Astrocyte (in vitro differentiated cells and primary cell): ENCODE data around the gene EFCC1. TPM values are rescaled to one million over a fixed set of nuclear protein-coding genes. Genes with fewer than 3 reads are reported as not detected.
"Not testable (repeated sequence)": the region's sequence is repeated elsewhere in the genome, so short reads cannot be mapped to it uniquely, and the experiment has no call there.

Experiments
- DNase-seq: peaks from one replicate; pipeline ENCODE4 v3.0.0-alpha.2; 2010; ENCODE audit warnings: low read depth
- FAIRE-seq: peaks from 2 replicates; lab custom pipeline; 2011; peaks lifted over from hg19 to GRCh38; lab: Jason Lieb, UNC
- H2AFZ ChIP-seq: 2 replicates; pipeline ENCODE4 v1.6.0; 2012; ENCODE audit warnings: low read depth, low read length, inconsistent platforms
- H3K27ac ChIP-seq: 2 replicates; pipeline ENCODE4 v1.5.1; 2011; ENCODE audit warnings: low read depth, low read length, inconsistent platforms
- H3K27me3 ChIP-seq: 2 replicates; pipeline ENCODE4 v1.6.0; 2011; ENCODE audit warnings: low read length, inconsistent platforms; ENCODE audit not compliant: insufficient read depth
- H3K36me3 ChIP-seq: 2 replicates; pipeline ENCODE4 v1.5.1; 2011; ENCODE audit warnings: low read length, inconsistent platforms; ENCODE audit not compliant: insufficient read depth
- H3K4me1 ChIP-seq: 2 replicates; pipeline ENCODE4 v1.5.1; 2011; ENCODE audit warnings: low read length, inconsistent platforms; ENCODE audit not compliant: insufficient read depth
- H3K4me2 ChIP-seq: 2 replicates; pipeline ENCODE4 v1.6.0; 2012; ENCODE audit warnings: low read length, inconsistent platforms
- H3K4me3 ChIP-seq: 2 replicates; pipeline ENCODE4 v1.5.1; 2011; ENCODE audit warnings: low read depth, mild to moderate bottlenecking, low read length, inconsistent platforms; ENCODE audit not compliant: insufficient read depth
- H3K79me2 ChIP-seq: 2 replicates; pipeline ENCODE4 v1.6.0; 2012; ENCODE audit warnings: mild to moderate bottlenecking, low read length, inconsistent platforms; ENCODE audit not compliant: insufficient read depth
- H3K9ac ChIP-seq: 2 replicates; pipeline ENCODE4 v1.6.0; 2012; ENCODE audit warnings: mild to moderate bottlenecking, low read length, inconsistent platforms
- H3K9me3 ChIP-seq: 2 replicates; pipeline ENCODE4 v1.5.1; 2012; ENCODE audit warnings: low read depth, mild to moderate bottlenecking, low read length, inconsistent platforms; ENCODE audit not compliant: insufficient read depth
- H4K20me1 ChIP-seq: 2 replicates; pipeline ENCODE4 v1.6.0; 2012; ENCODE audit warnings: low read length, inconsistent platforms; ENCODE audit not compliant: insufficient read depth
- H3K27ac Mint-ChIP-seq: one replicate; pipeline ENCODE4 v1.8.0; 2021; ENCODE audit warnings: mild to moderate bottlenecking, mixed read lengths; ENCODE audit not compliant: unreplicated experiment
- H3K27me3 Mint-ChIP-seq: one replicate; pipeline ENCODE4 v1.8.0; 2021; ENCODE audit warnings: low read depth, mixed read lengths; ENCODE audit not compliant: unreplicated experiment
- H3K36me3 Mint-ChIP-seq: one replicate; pipeline ENCODE4 v1.8.0; 2021; ENCODE audit warnings: low read depth, mixed read lengths; ENCODE audit not compliant: unreplicated experiment
- H3K4me1 Mint-ChIP-seq: one replicate; pipeline ENCODE4 v1.8.0; 2021; ENCODE audit warnings: low read depth, mixed read lengths; ENCODE audit not compliant: unreplicated experiment
- H3K4me3 Mint-ChIP-seq: one replicate; pipeline ENCODE4 v1.8.0; 2021; ENCODE audit warnings: mild to moderate bottlenecking, moderate library complexity, mixed read lengths; ENCODE audit not compliant: unreplicated experiment
- H3K9me3 Mint-ChIP-seq: one replicate; pipeline ENCODE4 v1.8.0; 2021; ENCODE audit warnings: mild to moderate bottlenecking, mixed read lengths; ENCODE audit not compliant: unreplicated experiment
- EZH2 ChIP-seq: IDR thresholded peaks from 2 replicates; pipeline ENCODE4 v1.6.1; 2012; ENCODE audit warnings: mild to moderate bottlenecking, low read length, inconsistent platforms; ENCODE audit not compliant: insufficient read depth
- total RNA-seq: library from RNA; stranded (reverse); gene quantifications from 2 replicates; pipeline ENCODE4 v1.2.1, GENCODE V29; 2021
- TF ChIP-seq, protein P1 (sequence below): IDR thresholded peaks from 2 replicates; pipeline ENCODE4 v1.5.1; 2011; ENCODE audit warnings: low read depth, mild to moderate bottlenecking, inconsistent platforms, low read length, moderate library complexity; ENCODE audit not compliant: insufficient read depth

The EFCC1 gene
- total RNA-seq, 1 donor from 2014 or later = not detected

DNA sequence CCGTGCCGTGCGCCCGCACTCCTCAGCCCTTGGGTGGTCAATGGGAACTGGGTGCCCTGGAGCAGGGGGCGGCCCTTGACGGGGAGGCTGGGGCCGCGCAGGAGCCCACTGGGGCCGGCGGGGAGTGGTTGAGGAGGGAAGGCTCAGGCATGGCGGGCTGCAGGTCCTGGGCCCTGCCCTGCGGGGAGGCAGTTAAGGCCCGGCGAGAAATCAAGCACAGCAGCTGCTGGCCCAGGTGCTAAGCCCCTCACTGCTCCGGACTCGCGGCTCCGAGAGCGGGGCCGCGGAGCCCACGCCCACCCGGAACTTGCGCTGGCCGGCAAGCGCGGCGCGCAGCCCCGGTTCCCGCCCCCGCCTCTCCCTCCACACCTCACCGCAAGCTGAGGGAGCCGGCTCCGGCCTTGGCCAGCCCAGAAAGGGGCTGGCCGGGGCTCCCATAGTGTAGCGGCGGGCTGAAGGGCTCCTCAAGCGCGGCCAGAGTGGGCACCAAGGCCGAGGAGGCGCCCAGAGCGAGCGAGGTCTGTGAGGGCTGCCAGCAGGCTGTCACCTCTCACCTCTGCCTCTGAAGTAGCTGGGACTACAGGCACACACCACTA lies 67.3 kb downstream of the EFCC1 start:
- Mint-ChIP-seq H3K36me3 (no peaks in the 10 kb centered on the region), H3K4me1 (no peaks in the 10 kb centered on the region), H3K27me3 (peaks cover 33% of the 10 kb centered on the region), H3K27ac (no peak overlapping the region), H3K9me3 (peaks cover 3% of the 10 kb centered on the region), H3K4me3 (no peak overlapping the region)
- Histone ChIP-seq H3K4me1 (no peaks in the 10 kb centered on the region), H4K20me1 (no peaks in the 10 kb centered on the region), H3K27me3 (no peaks in the 10 kb centered on the region), H3K36me3 (no peaks in the 10 kb centered on the region), H3K27ac (no peak overlapping the region), H2AFZ (peak overlapping the region; percentile 59), H3K79me2 (no peaks in the 10 kb centered on the region), H3K4me2 (peak overlapping the region; percentile 73), H3K9ac (no peak overlapping the region), H3K9me3 (no peaks in the 10 kb centered on the region), H3K4me3 (no peak overlapping the region)
- DNase-seq (no peak), FAIRE-seq (no peak)
- no peak for TF ChIP-seq EZH2
- TF ChIP-seq, protein P1, sequence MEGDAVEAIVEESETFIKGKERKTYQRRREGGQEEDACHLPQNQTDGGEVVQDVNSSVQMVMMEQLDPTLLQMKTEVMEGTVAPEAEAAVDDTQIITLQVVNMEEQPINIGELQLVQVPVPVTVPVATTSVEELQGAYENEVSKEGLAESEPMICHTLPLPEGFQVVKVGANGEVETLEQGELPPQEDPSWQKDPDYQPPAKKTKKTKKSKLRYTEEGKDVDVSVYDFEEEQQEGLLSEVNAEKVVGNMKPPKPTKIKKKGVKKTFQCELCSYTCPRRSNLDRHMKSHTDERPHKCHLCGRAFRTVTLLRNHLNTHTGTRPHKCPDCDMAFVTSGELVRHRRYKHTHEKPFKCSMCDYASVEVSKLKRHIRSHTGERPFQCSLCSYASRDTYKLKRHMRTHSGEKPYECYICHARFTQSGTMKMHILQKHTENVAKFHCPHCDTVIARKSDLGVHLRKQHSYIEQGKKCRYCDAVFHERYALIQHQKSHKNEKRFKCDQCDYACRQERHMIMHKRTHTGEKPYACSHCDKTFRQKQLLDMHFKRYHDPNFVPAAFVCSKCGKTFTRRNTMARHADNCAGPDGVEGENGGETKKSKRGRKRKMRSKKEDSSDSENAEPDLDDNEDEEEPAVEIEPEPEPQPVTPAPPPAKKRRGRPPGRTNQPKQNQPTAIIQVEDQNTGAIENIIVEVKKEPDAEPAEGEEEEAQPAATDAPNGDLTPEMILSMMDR = no peak

- not testable (repeated sequence) for H2AFZ ChIP-seq
These were observed 68.4 kb downstream of the EFCC1 start for GRCh38 chr3:129069313-129070085.

DNA sequence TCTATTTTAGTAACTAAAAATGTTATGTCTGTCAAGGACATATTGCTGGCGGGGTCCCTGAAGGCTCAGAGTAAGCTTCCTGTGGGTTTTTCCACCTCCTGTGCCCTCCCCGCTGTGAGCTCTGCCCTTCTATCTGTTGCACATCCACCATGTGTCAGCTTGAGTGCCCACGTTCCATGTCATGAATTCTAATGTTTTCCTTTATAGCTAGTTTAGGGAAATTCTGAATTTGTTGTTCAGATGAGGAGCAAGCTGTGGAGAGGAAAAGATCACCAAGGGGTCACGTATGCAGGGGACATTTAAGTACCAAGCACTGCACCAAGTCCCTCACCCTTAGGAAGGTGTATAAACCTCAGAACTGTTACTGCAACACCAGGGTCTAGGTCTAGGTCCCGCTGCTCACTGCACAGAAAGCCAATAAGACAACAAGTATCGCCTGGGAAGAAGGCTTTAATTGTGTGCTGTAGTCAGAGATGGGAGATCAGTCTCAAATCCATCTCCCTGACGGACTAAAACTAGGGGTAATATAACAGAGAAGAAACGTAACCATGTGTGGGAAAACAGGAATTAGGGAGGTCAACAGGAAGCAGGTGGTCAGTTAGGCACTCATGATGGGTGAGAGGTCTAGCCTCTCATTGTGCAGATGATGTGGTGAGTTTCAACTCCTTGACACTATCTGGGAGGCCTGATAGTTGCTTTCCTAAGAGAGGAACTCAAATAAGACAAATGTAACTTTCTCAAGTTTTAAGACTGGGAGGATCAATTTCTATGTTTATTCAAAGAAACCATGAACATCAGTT lies 69.2 kb downstream of the EFCC1 start:
- H3K4me1 ChIP-seq = no peaks in the 10 kb centered on the region
- H3K9me3 ChIP-seq = no peaks in the 10 kb centered on the region
- no peak for TF ChIP-seq EZH2
- TF ChIP-seq, protein P1 = no peak
- no peaks in the 10 kb centered on the region for H4K20me1 ChIP-seq
- no peak overlapping the region for H3K4me3 ChIP-seq
- no peak overlapping the region for H3K4me2 ChIP-seq
- Mint-ChIP-seq H3K27me3 (peaks cover 22% of the 10 kb centered on the region), H3K9me3 (peaks cover 4% of the 10 kb centered on the region), H3K4me1 (no peaks in the 10 kb centered on the region), H3K27ac (no peak overlapping the region), H3K36me3 (no peaks in the 10 kb centered on the region), H3K4me3 (no peak overlapping the region)
- FAIRE-seq (no peak), DNase-seq (no peak)
- H3K79me2 ChIP-seq = no peaks in the 10 kb centered on the region
- H2AFZ ChIP-seq = no peak overlapping the region
- no peaks in the 10 kb centered on the region for H3K36me3 ChIP-seq
- no peak overlapping the region for H3K9ac ChIP-seq
- H3K27me3 ChIP-seq = no peaks in the 10 kb centered on the region
- no peak overlapping the region for H3K27ac ChIP-seq

More at GRCh38 chr3:129069313-129070085, 68.4 kb downstream of the EFCC1 start:
- H3K27me3 ChIP-seq, H3K4me3 Mint-ChIP-seq, H3K36me3 Mint-ChIP-seq, H3K4me1 ChIP-seq, H3K4me2 ChIP-seq, H3K27ac ChIP-seq, H3K4me1 Mint-ChIP-seq, H3K9me3 Mint-ChIP-seq, H4K20me1 ChIP-seq, H3K9ac ChIP-seq, H3K79me2 ChIP-seq, H3K36me3 ChIP-seq, DNase-seq, FAIRE-seq, H3K27ac Mint-ChIP-seq, H3K4me3 ChIP-seq, H3K9me3 ChIP-seq: not testable (repeated sequence)
- peaks cover 30% of the 10 kb centered on the region for H3K27me3 Mint-ChIP-seq
